H1 (cell line): ENCODE measurements around the gene HSD17B1. TPM values are rescaled to one million over a fixed set of nuclear protein-coding genes. Genes with fewer than 3 reads are reported as not detected.

Experiments
- EGR1 ChIP-seq: IDR thresholded peaks from 2 replicates; pipeline ENCODE4 v1.6.1; 2011; ENCODE audit warnings: low read depth, low read length, borderline replicate concordance
- EP300 ChIP-seq, 2 experiments: IDR thresholded peaks; 1 replicate in 1 of 2; 2 replicates in 1 of 2; pipeline ENCODE4 v1.6.1; 2011 to 2012; ENCODE audit warnings: low read depth in 2 of 2, low read length in 2 of 2, mild to moderate bottlenecking in 2 of 2, borderline replicate concordance in 1 of 2, inconsistent platforms in 1 of 2, moderate library complexity in 1 of 2
- KDM4A ChIP-seq: IDR thresholded peaks from one replicate; pipeline ENCODE4 v1.7.1; 2012; ENCODE audit warnings: low read depth, mild to moderate bottlenecking, moderate library complexity, low read length, inconsistent platforms; ENCODE audit not compliant: severe bottlenecking
- MAFK ChIP-seq: IDR thresholded peaks from 2 replicates; pipeline ENCODE4 v1.6.1; 2012; ENCODE audit warnings: low read depth, mild to moderate bottlenecking, improper control_type of control experiment, low read length
- POLR2AphosphoS5 ChIP-seq: IDR thresholded peaks from 2 replicates; pipeline ENCODE4 v1.6.1; 2011; ENCODE audit warnings: low read depth, low read length
- RNF2 ChIP-seq: fragments of 200-900, 300-1000 bp; sonication (generic); IDR thresholded peaks from 2 replicates; pipeline ENCODE4 v1.7.1; 2016; ENCODE audit warnings: borderline replicate concordance, low read depth, mild to moderate bottlenecking, antibody characterized with exemption, low read length; ENCODE audit not compliant: poor library complexity, severe bottlenecking; ENCODE audit errors: missing control alignments
- SIN3A ChIP-seq, 2 experiments: IDR thresholded peaks in 1 of 2; conservative IDR thresholded peaks in 1 of 2; 2 replicates each; pipeline ENCODE4 v1.6.1; 2011 to 2012; ENCODE audit warnings: low read length in 2 of 2, improper control_type of control experiment in 1 of 2, low read depth in 1 of 2, mild to moderate bottlenecking in 1 of 2
- polyA plus RNA-seq, 7 experiments: library from polyadenylated mRNA; depleted of rRNA in 3 of 7; stranded (reverse) in 5 of 7; unstranded in 2 of 7; fragments of >200 nt in 5 of 7; fragments of 200-250 nt in 2 of 7; gene quantifications; 1 replicate in 5 of 7; 2 replicates in 1 of 7; 4 replicates in 1 of 7; pipeline versions ENCODE4 v1.2.1 to v1.2.3, GENCODE V29; 2011 to 2013; ENCODE audit warnings: missing spikeins in 2 of 7, mixed read lengths in 2 of 7
- total RNA-seq: library from RNA; stranded (reverse); fragmentation: NEBNext Ultra II Directional; extraction: Animal tissue kit (Norgen Biotek cat#: 25700); gene quantifications from 2 replicates; pipeline ENCODE4 v1.2.1, GENCODE V29; 2021
- TF ChIP-seq, protein P1 (sequence below): fragments of 300-600 bp; sonication (generic); IDR thresholded peaks from 2 replicates; pipeline ENCODE4 v1.7.1; 2012; ENCODE audit warnings: low read length, moderate library complexity, mild to moderate bottlenecking, inconsistent platforms; ENCODE audit not compliant: insufficient replicate concordance

The HSD17B1 gene
- total and polyA plus RNA-seq, 2 of the 8 experiments (the other 6 are each of a cell fraction or from before 2014, with no cell fraction given) = 0.88 to 1.0 TPM

DNA sequence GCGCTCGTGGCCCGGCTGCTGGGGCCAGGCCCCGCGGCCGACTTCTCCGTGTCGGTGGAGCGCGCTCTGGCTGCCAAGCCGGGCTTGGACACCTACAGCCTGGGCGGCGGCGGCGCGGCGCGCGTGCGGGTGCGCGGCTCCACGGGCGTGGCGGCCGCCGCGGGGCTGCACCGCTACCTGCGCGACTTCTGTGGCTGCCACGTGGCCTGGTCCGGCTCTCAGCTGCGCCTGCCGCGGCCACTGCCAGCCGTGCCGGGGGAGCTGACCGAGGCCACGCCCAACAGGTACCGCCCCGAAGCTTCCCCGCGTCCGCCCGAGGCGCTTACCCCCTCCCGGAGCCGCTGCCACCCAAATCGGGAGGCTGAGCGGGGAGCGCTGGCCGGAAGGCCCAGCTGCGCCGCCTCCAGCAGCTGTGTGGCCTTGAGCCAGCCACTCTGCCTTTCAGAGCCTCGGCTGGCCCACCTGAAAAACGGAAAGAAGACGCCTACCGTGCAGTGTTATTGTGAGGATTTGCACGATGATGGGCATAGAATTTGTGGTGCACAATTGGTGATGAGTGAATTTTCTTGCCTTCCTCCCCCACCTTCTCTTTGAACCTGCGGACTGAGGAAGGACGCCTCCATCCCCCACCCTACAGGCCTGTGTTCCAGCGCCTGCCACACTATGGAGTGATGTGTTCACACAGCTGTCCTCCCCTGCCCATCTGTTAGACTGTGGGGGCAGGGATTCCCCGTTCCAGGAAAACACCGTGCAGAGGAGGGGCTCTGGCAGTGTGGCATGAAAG is 16.2 kb upstream of the HSD17B1 start (continued):
- TF ChIP-seq, protein P1, sequence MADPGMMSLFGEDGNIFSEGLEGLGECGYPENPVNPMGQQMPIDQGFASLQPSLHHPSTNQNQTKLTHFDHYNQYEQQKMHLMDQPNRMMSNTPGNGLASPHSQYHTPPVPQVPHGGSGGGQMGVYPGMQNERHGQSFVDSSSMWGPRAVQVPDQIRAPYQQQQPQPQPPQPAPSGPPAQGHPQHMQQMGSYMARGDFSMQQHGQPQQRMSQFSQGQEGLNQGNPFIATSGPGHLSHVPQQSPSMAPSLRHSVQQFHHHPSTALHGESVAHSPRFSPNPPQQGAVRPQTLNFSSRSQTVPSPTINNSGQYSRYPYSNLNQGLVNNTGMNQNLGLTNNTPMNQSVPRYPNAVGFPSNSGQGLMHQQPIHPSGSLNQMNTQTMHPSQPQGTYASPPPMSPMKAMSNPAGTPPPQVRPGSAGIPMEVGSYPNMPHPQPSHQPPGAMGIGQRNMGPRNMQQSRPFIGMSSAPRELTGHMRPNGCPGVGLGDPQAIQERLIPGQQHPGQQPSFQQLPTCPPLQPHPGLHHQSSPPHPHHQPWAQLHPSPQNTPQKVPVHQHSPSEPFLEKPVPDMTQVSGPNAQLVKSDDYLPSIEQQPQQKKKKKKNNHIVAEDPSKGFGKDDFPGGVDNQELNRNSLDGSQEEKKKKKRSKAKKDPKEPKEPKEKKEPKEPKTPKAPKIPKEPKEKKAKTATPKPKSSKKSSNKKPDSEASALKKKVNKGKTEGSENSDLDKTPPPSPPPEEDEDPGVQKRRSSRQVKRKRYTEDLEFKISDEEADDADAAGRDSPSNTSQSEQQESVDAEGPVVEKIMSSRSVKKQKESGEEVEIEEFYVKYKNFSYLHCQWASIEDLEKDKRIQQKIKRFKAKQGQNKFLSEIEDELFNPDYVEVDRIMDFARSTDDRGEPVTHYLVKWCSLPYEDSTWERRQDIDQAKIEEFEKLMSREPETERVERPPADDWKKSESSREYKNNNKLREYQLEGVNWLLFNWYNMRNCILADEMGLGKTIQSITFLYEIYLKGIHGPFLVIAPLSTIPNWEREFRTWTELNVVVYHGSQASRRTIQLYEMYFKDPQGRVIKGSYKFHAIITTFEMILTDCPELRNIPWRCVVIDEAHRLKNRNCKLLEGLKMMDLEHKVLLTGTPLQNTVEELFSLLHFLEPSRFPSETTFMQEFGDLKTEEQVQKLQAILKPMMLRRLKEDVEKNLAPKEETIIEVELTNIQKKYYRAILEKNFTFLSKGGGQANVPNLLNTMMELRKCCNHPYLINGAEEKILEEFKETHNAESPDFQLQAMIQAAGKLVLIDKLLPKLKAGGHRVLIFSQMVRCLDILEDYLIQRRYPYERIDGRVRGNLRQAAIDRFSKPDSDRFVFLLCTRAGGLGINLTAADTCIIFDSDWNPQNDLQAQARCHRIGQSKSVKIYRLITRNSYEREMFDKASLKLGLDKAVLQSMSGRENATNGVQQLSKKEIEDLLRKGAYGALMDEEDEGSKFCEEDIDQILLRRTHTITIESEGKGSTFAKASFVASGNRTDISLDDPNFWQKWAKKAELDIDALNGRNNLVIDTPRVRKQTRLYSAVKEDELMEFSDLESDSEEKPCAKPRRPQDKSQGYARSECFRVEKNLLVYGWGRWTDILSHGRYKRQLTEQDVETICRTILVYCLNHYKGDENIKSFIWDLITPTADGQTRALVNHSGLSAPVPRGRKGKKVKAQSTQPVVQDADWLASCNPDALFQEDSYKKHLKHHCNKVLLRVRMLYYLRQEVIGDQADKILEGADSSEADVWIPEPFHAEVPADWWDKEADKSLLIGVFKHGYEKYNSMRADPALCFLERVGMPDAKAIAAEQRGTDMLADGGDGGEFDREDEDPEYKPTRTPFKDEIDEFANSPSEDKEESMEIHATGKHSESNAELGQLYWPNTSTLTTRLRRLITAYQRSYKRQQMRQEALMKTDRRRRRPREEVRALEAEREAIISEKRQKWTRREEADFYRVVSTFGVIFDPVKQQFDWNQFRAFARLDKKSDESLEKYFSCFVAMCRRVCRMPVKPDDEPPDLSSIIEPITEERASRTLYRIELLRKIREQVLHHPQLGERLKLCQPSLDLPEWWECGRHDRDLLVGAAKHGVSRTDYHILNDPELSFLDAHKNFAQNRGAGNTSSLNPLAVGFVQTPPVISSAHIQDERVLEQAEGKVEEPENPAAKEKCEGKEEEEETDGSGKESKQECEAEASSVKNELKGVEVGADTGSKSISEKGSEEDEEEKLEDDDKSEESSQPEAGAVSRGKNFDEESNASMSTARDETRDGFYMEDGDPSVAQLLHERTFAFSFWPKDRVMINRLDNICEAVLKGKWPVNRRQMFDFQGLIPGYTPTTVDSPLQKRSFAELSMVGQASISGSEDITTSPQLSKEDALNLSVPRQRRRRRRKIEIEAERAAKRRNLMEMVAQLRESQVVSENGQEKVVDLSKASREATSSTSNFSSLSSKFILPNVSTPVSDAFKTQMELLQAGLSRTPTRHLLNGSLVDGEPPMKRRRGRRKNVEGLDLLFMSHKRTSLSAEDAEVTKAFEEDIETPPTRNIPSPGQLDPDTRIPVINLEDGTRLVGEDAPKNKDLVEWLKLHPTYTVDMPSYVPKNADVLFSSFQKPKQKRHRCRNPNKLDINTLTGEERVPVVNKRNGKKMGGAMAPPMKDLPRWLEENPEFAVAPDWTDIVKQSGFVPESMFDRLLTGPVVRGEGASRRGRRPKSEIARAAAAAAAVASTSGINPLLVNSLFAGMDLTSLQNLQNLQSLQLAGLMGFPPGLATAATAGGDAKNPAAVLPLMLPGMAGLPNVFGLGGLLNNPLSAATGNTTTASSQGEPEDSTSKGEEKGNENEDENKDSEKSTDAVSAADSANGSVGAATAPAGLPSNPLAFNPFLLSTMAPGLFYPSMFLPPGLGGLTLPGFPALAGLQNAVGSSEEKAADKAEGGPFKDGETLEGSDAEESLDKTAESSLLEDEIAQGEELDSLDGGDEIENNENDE = no peak
- TF ChIP-seq EGR1 (no peak), MAFK (no peak), KDM4A (peak; percentile 30), EP300 (IDR thresholded peaks at IDR 0.05; ENCODE audit: borderline replicate concordance in 1 of 2, low read depth in 2 of 2, low read length in 2 of 2) (no peak), POLR2AphosphoS5 (peak; percentile 35), SIN3A (conservative IDR thresholded peaks at IDR 0.05 in 1 of 2, IDR thresholded peaks at IDR 0.05 in 1 of 2; ENCODE audit: low read depth in 1 of 2, low read length in 2 of 2) (peak in 1 of 2 experiments; percentile 44; a peak in 1 of 4 replicates), RNF2 (no peak)
